ENCODE data around the gene IL17B.

- TF ChIP-seq PHB2 (IDR thresholded peaks at IDR 0.05; ENCODE audit: low read depth) (no peak), CTCF (IDR thresholded peaks at IDR 0.05 in 2 of 3, conservative IDR thresholded peaks at IDR 0.05 in 1 of 3; ENCODE audit: insufficient read depth in 2 of 3, low read depth in 1 of 3, low read length in 3 of 3) (no peak), POLR2A (conservative IDR thresholded peaks at IDR 0.05) (no peak), CREBBP (IDR thresholded peaks at IDR 0.05; ENCODE audit: low read depth, low read length) (no peak), NR3C1 (CRISPR knock-in tag; IDR thresholded peaks at IDR 0.05) (no peak), EHMT2 (IDR thresholded peaks at IDR 0.05) (no peak), EP300 (IDR thresholded peaks at IDR 0.05; ENCODE audit: low read length) (no peak), ARID4B (CRISPR knock-in tag; IDR thresholded peaks at IDR 0.05) (no peak), SMAD2 (IDR thresholded peaks at IDR 0.05; ENCODE audit: low read depth, low read length) (no peak)
- TF ChIP-seq, protein P1, sequence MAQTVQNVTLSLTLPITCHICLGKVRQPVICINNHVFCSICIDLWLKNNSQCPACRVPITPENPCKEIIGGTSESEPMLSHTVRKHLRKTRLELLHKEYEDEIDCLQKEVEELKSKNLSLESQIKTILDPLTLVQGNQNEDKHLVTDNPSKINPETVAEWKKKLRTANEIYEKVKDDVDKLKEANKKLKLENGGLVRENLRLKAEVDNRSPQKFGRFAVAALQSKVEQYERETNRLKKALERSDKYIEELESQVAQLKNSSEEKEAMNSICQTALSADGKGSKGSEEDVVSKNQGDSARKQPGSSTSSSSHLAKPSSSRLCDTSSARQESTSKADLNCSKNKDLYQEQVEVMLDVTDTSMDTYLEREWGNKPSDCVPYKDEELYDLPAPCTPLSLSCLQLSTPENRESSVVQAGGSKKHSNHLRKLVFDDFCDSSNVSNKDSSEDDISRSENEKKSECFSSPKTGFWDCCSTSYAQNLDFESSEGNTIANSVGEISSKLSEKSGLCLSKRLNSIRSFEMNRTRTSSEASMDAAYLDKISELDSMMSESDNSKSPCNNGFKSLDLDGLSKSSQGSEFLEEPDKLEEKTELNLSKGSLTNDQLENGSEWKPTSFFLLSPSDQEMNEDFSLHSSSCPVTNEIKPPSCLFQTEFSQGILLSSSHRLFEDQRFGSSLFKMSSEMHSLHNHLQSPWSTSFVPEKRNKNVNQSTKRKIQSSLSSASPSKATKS (CRISPR knock-in tag; IDR thresholded peaks at IDR 0.05): no peak
- TF ChIP-seq, protein P2, sequence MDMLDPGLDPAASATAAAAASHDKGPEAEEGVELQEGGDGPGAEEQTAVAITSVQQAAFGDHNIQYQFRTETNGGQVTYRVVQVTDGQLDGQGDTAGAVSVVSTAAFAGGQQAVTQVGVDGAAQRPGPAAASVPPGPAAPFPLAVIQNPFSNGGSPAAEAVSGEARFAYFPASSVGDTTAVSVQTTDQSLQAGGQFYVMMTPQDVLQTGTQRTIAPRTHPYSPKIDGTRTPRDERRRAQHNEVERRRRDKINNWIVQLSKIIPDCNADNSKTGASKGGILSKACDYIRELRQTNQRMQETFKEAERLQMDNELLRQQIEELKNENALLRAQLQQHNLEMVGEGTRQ (CRISPR knock-in tag; IDR thresholded peaks at IDR 0.05): no peak
These were observed 1.5 kb upstream of the IL17B start for GRCh38 chr5:149380466-149381121.

All from K562 (cell line).